Lung (tissue), 12 donors: ENCODE results near the gene CIDEB. TPM values are rescaled to one million over a fixed set of nuclear protein-coding genes. Genes with fewer than 3 reads are reported as not detected.

Experiments used
- ATAC-seq: fragments of 200-7000 bp; cut with Tn5 transposase; one replicate; pipeline ENCODE4 v1.9.1; 2020; ENCODE audit warnings: moderate number of reproducible peaks; ENCODE audit not compliant: insufficient read depth, low FRiP score
- DNase-seq, 3 donors: peaks; one replicate each; pipeline ENCODE4 v3.0.0-alpha.2; 2013 to 2017
- H3K27ac ChIP-seq, 2 donors: one replicate each; pipeline ENCODE4 v1.5.1; 2013; ENCODE audit warnings: mild to moderate bottlenecking in 2 of 2, moderate library complexity in 2 of 2, control low read depth in 1 of 2, inconsistent platforms in 1 of 2, low read depth in 1 of 2, low read length in 1 of 2
- H3K27me3 ChIP-seq, 3 donors: one replicate each; pipeline ENCODE4 v1.5.1; 2013; ENCODE audit warnings: low read length in 2 of 3; ENCODE audit not compliant: control insufficient read depth in 3 of 3, insufficient read depth in 3 of 3
- H3K36me3 ChIP-seq, 4 donors: one replicate each; pipeline ENCODE4 v1.5.1; 2013; ENCODE audit warnings: low read length in 4 of 4, mild to moderate bottlenecking in 1 of 4, moderate library complexity in 1 of 4; ENCODE audit not compliant: control insufficient read depth in 4 of 4, insufficient read depth in 4 of 4
- H3K4me1 ChIP-seq, 5 donors: one replicate each; pipeline ENCODE4 v1.5.1; 2013; ENCODE audit warnings: low read length in 5 of 5, mild to moderate bottlenecking in 2 of 5, moderate library complexity in 1 of 5; ENCODE audit not compliant: control insufficient read depth in 5 of 5, insufficient read depth in 5 of 5
- H3K4me3 ChIP-seq: one replicate; pipeline ENCODE4 v1.5.1; 2013; ENCODE audit warnings: mild to moderate bottlenecking, control low read depth, moderate library complexity
- H3K9ac ChIP-seq, 2 donors: one replicate each; pipeline ENCODE4 v1.5.1; 2013; ENCODE audit warnings: low read length in 2 of 2, control low read depth in 1 of 2; ENCODE audit not compliant: insufficient read depth in 1 of 2
- H3K9me3 ChIP-seq, 4 donors: one replicate each; pipeline ENCODE4 v1.5.1; 2013; ENCODE audit warnings: low read length in 3 of 4, mild to moderate bottlenecking in 1 of 4, moderate library complexity in 1 of 4; ENCODE audit not compliant: control insufficient read depth in 4 of 4, insufficient read depth in 3 of 4
- CTCF ChIP-seq: IDR thresholded peaks from 2 replicates; pipeline ENCODE4 v1.5.1; 2012; ENCODE audit warnings: mild to moderate bottlenecking; ENCODE audit errors: control extremely low read depth, extremely low read depth
- WGBS, 2 donors: extraction: QIAGEN DNeasy Blood & Tissue Kit; methylation state at CpG; one replicate each; pipeline ENCODE4 v1.1.7; 2013; 5-methylcytosine and 5-hydroxymethylcytosine counted together
- polyA plus RNA-seq, 2 donors: library from polyadenylated mRNA; stranded (reverse); fragments of 200-250 nt; gene quantifications; one replicate each; pipeline ENCODE4 v1.2.1, GENCODE V29; 2013
- total RNA-seq, 2 donors: library from RNA; depleted of rRNA in 1 of 2; stranded (reverse); fragments of >200 nt in 1 of 2; gene quantifications; one replicate each; pipeline ENCODE4 v1.2.1, GENCODE V29; 2014 to 2021
- donor health status: control.
- donor health status: control.
- donor health status: Bipolar disorder and iron deficiency.
- donor health status: healthy.
- donor health status: DM: yes; HTN: yes; CAD: no.

CIDEB gene
- total and polyA plus RNA-seq, 4 donors = 8.3 to 19.7 (median 14.2) TPM

- Histone ChIP-seq H3K36me3 (peaks cover 7 to 31% (median 23%) of the 10 kb centered on the region in 4 donors), H3K9me3 (no peaks in the 10 kb centered on the region), H3K9ac (no peak overlapping the region), H3K27ac (no peak overlapping the region), H3K27me3 (no peaks in the 10 kb centered on the region), H3K4me3 (no peak overlapping the region), H3K4me1 (no peaks in the 10 kb centered on the region)
- DNase-seq (no peak), ATAC-seq (no peak)
- 88 to 95% methylated on average over 9 of the region's 9 CpGs for WGBS, 2 donors
- TF ChIP-seq CTCF = no peak
Measured at GRCh38 chr14:24290746-24291145, 17.0 kb downstream of the CIDEB start.

DNA sequence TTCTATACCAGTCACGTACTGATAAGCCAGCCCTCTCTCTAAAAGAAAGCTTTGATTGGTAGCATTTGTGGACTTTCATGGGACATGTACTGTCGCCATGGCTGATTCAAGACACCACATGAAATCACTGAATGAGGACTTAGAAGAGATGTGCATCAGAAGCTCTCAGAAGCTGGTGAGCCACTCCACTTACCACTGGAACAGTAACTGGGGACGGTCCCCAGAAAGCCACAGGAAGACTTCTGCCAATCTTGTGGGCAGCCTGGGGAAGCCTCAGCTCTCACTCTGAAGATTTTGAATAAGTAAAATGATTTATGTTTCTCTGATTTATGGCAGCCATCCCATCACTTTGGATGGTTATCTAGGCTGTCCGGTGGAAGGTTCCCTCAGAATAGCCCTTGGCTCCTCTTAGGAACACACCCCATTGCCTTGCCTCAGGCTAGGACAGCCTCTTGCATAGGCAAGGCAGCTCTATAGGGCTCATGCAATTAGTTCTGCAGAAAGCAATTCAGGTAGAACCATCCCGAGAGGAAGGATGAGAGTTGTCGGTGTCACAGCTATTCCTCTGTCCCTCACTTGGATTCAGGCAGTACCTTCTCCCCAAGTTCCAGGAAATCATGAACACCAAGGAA lies 18.0 kb downstream of the CIDEB start:
- 70 to 80% methylated on average over 6 of the region's 6 CpGs for WGBS, 2 donors
- Histone ChIP-seq H3K27me3 (no peaks in the 10 kb centered on the region), H3K27ac (no peak overlapping the region), H3K9ac (no peak overlapping the region), H3K9me3 (no peaks in the 10 kb centered on the region), H3K4me1 (no peaks in the 10 kb centered on the region), H3K36me3 (peaks cover 7 to 29% (median 20%) of the 10 kb centered on the region in 4 donors), H3K4me3 (no peak overlapping the region)
- no peak for ATAC-seq
- DNase-seq = no peak
- no peak for TF ChIP-seq CTCF

GRCh38 chr14:24286996-24287395 lies 20.8 kb downstream of the CIDEB start:
- no peak for TF ChIP-seq CTCF
- 95 to 97% methylated on average over 5 of the region's 5 CpGs for WGBS, 2 donors
- Histone ChIP-seq H3K9me3 (no peaks in the 10 kb centered on the region), H3K36me3 (peaks cover 7 to 22% (median 15%) of the 10 kb centered on the region in 4 donors), H3K27me3 (no peaks in the 10 kb centered on the region), H3K4me1 (no peaks in the 10 kb centered on the region), H3K27ac (no peak overlapping the region), H3K4me3 (no peak overlapping the region), H3K9ac (no peak overlapping the region)
- ATAC-seq (no peak), DNase-seq (no peak)

DNA sequence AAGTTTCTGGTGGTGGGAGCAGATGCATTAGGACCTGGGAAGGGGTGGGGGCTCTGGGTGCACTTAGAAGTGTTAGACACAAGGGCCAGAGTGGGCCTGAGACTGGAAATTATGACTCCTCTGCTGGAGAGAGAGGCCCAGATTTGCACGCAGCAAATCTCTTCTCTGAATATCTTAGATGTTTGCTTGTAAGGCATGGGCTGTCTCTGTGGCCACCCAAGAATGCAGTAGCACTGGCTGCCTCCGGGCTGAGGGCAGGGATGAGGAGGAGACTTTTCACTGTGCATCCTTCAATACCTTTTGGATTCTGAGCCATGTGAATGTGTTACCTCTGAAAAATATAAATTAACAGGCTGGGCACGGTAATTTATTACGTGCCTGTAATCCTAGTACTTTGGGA lies 22.4 kb downstream of the CIDEB start:
- ATAC-seq (no peak), DNase-seq (no peak)
- Histone ChIP-seq H3K4me1 (peaks cover 0 to 5% (median 0%) of the 10 kb centered on the region in 5 donors), H3K9me3 (no peaks in the 10 kb centered on the region), H3K4me3 (no peak overlapping the region), H3K9ac (no peak overlapping the region), H3K27me3 (no peaks in the 10 kb centered on the region), H3K27ac (no peak overlapping the region), H3K36me3 (peaks cover 0 to 8% (median 6%) of the 10 kb centered on the region in 4 donors)
- TF ChIP-seq CTCF = no peak
- 87 to 90% methylated on average over 4 of the region's 4 CpGs for WGBS, 2 donors
